Mucosa of descending colon (tissue), 3 donors: Measurements from ENCODE around the gene C2orf72. TPM values are rescaled to one million over a fixed set of nuclear protein-coding genes. Genes with fewer than 3 reads are reported as not detected.

Source experiments
- ATAC-seq: fragments of 200-7000 bp; cut with Tn5 transposase; one replicate; pipeline ENCODE4 v1.9.1; 2020; ENCODE audit warnings: mild to moderate bottlenecking, moderate library complexity
- DNase-seq, 3 donors: peaks; one replicate each; pipeline ENCODE4 v3.0.0-alpha.2; 2020
- H3K36me3 ChIP-seq: fragments of 200-600 bp; one replicate; pipeline ENCODE4 v1.8.0; 2021; ENCODE audit warnings: low read depth, mild to moderate bottlenecking
- H3K4me1 ChIP-seq: fragments of 200-600 bp; one replicate; pipeline ENCODE4 v1.8.0; 2021; ENCODE audit warnings: low read depth, mild to moderate bottlenecking
- H3K4me3 ChIP-seq: fragments of 200-600 bp; one replicate; pipeline ENCODE4 v1.8.0; 2021; ENCODE audit warnings: mild to moderate bottlenecking
- H3K9me3 ChIP-seq: fragments of 200-600 bp; one replicate; pipeline ENCODE4 v1.8.0; 2021; ENCODE audit warnings: mild to moderate bottlenecking
- CTCF ChIP-seq: fragments of 200-600 bp; IDR thresholded peaks from one replicate; pipeline ENCODE4 v1.8.0; 2022; ENCODE audit warnings: antibody characterized with exemption, mild to moderate bottlenecking
- intact Hi-C, 2 donors: fragments of 100-400 bp; cut with DNase I in 1 of 2; cut with micrococcal nuclease in 1 of 2; formaldehyde crosslinking; loops; one replicate each; pipeline versions ENCODE4 v1.11.0 to v1.11.1; 2022; cut with DNase I, micrococcal nuclease
- total RNA-seq, 3 donors: library from RNA; stranded (reverse); fragmentation: NEBNext Ultra II Directional in 2 of 3; extraction: Animal tissue kit (Norgen Biotek cat#: 25700) in 2 of 3; gene quantifications; one replicate each; pipeline versions ENCODE4 v1.2.1 to v1.2.4, GENCODE V29; 2021 to 2023
- donor health status: DM: no; HTN: no; CAD: no; lungs with moderate emphysema.
- donor health status: DM: no; HTN: no; CAD: no.
- donor health status: DM: no; HTN: yes; CAD: no.

C2orf72 gene
- total RNA-seq, 3 donors from 2014 or later, result 13.7 to 67.6 (median 32.6) TPM

GRCh38 chr2:231052494-231053451 is 15.4 kb downstream of the C2orf72 start:
- peak; percentile 93 for TF ChIP-seq CTCF
- Histone ChIP-seq H3K4me1 (peaks cover 32% of the 10 kb centered on the region), H3K36me3 (no peaks in the 10 kb centered on the region), H3K9me3 (no peaks in the 10 kb centered on the region), H3K4me3 (peak overlapping the region; percentile 10)
- peak; percentile 75 for ATAC-seq
- peak; percentile 88 to 90 (median 89) for DNase-seq
- intact Hi-C loops, result no loop called here

- no peaks in the 10 kb centered on the region for H3K9me3 ChIP-seq
- DNase-seq, result no peak
- no peaks in the 10 kb centered on the region for H3K36me3 ChIP-seq
- intact Hi-C loops, result no loop called here
- no peak for TF ChIP-seq CTCF
- H3K4me1 ChIP-seq, result peaks cover 39% of the 10 kb centered on the region
- ATAC-seq, result no peak
- no peak overlapping the region for H3K4me3 ChIP-seq
These were observed 16.5 kb downstream of the C2orf72 start for GRCh38 chr2:231053846-231054245.

GRCh38 chr2:231056453-231057416 is 19.4 kb downstream of the C2orf72 start, which contains the start of gene PSMD1:
PSMD1 (plus strand) TSS chr2:231056867; CDS start chr2:231057026, 159 bp downstream.
- Histone ChIP-seq H3K4me3 (peak within 1 kb of the TSS; percentile 98), H3K36me3 (no peaks in the 10 kb centered on the region), H3K4me1 (peaks cover 27% of the 10 kb centered on the region), H3K9me3 (no peaks in the 10 kb centered on the region)
- intact Hi-C loops, result no loop called here
- peak; percentile 97 for TF ChIP-seq CTCF
- ATAC-seq (peak; percentile 93), DNase-seq (peak; percentile 92 to 97 (median 94))

GRCh38 chr2:231057590-231057989 is 20.3 kb downstream of the C2orf72 start:
- Histone ChIP-seq H3K4me3 (peak overlapping the region; percentile 98), H3K36me3 (no peaks in the 10 kb centered on the region), H3K9me3 (no peaks in the 10 kb centered on the region), H3K4me1 (peaks cover 22% of the 10 kb centered on the region)
- no peak for DNase-seq
- no peak for TF ChIP-seq CTCF
- no peak for ATAC-seq
- intact Hi-C loops, result no loop called here

- ATAC-seq (no peak), DNase-seq (no peak)
- TF ChIP-seq CTCF, result no peak
- Histone ChIP-seq H3K36me3 (no peaks in the 10 kb centered on the region), H3K4me3 (no peak overlapping the region), H3K9me3 (no peaks in the 10 kb centered on the region), H3K4me1 (peaks cover 22% of the 10 kb centered on the region)
- intact Hi-C loops, result no loop called here
These were observed 21.6 kb downstream of the C2orf72 start for GRCh38 chr2:231058761-231059550.
